Glomerular endothelial cell (primary cell): Measurements from ENCODE around the gene NLRP4. TPM values are rescaled to one million over a fixed set of nuclear protein-coding genes. Genes with fewer than 3 reads are reported as not detected.

Experiments
- DNase-seq: peaks from one replicate; pipeline ENCODE4 v3.0.0-alpha.2; 2011; ENCODE audit warnings: low read depth, low spot score; ENCODE audit errors: extremely low read depth
- total RNA-seq: library from RNA; depleted of rRNA; stranded (reverse); fragments of >200 nt; gene quantifications from 2 replicates; pipeline ENCODE4 v1.2.3, GENCODE V29; 2015

Gene NLRP4, protein sequence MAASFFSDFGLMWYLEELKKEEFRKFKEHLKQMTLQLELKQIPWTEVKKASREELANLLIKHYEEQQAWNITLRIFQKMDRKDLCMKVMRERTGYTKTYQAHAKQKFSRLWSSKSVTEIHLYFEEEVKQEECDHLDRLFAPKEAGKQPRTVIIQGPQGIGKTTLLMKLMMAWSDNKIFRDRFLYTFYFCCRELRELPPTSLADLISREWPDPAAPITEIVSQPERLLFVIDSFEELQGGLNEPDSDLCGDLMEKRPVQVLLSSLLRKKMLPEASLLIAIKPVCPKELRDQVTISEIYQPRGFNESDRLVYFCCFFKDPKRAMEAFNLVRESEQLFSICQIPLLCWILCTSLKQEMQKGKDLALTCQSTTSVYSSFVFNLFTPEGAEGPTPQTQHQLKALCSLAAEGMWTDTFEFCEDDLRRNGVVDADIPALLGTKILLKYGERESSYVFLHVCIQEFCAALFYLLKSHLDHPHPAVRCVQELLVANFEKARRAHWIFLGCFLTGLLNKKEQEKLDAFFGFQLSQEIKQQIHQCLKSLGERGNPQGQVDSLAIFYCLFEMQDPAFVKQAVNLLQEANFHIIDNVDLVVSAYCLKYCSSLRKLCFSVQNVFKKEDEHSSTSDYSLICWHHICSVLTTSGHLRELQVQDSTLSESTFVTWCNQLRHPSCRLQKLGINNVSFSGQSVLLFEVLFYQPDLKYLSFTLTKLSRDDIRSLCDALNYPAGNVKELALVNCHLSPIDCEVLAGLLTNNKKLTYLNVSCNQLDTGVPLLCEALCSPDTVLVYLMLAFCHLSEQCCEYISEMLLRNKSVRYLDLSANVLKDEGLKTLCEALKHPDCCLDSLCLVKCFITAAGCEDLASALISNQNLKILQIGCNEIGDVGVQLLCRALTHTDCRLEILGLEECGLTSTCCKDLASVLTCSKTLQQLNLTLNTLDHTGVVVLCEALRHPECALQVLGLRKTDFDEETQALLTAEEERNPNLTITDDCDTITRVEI
- not detected in 2 replicates for total RNA-seq

DNA sequence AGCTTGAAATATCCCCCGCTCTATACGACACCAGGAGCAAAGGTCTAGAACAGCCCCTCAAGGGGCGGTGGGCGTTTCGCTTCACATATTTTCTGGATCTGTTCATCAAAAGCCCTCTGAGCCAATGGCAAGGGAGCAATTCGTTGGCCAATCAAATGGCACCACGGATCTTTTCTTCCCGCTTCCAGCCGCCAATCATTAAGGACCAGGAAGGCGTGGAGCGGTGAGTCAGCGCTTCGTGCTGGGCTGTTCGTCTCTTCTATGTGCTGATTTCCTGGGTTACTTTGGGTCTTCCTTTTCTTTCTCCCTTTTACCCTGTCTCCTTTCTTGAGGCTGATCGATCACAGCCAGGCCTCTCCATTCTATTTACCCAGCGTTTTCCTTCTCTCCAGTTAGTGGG lies at the start of gene NLRP4:
NLRP4 (plus strand) TSS at position 201 of the 400 bp plus-strand sequence. CDS start 15,541 bp downstream, outside the sequence.
- DNase-seq = no peak

- DNase-seq = no peak
Observed at GRCh38 chr19:55795021-55795420, 41.3 kb upstream of the NLRP4 start.

DNA sequence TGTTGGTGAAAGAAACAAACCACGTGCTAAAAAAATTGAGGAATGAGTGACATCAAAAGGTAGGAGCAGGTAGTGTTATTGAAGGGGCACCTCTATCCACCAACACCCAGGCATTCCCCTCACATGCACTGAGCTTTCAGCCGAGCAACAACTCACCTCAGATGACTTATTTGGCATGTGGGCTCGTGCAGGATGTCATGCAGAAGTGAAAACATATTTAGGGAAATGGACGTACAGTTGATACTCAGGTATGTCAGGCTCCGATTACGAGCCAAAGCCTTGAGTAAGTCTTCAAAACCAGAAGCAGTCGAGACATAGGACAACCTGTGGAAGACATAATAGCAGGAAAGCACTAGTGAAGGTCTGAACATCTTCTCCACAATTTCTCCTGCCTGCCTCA lies 34.9 kb upstream of the NLRP4 start:
- DNase-seq = no peak

DNA sequence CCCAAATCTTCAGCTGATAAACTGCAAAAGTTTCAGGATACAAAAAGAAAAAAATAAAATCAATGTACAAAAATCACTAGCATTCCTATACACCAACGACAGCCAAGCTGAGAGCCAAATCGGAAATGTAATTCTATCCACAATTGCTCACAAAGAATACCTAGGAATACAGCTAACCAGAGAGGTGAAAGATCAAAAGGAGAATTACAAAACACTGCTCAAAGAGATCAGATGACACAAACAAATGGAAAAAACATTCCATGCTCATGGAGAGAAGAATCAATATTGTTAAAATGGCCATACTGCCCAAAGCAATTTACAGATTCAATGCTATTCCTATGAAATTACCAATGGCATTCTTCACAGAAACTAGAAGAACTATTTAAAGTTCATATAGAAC lies 34.1 kb upstream of the NLRP4 start:
- DNase-seq = no peak

DNA sequence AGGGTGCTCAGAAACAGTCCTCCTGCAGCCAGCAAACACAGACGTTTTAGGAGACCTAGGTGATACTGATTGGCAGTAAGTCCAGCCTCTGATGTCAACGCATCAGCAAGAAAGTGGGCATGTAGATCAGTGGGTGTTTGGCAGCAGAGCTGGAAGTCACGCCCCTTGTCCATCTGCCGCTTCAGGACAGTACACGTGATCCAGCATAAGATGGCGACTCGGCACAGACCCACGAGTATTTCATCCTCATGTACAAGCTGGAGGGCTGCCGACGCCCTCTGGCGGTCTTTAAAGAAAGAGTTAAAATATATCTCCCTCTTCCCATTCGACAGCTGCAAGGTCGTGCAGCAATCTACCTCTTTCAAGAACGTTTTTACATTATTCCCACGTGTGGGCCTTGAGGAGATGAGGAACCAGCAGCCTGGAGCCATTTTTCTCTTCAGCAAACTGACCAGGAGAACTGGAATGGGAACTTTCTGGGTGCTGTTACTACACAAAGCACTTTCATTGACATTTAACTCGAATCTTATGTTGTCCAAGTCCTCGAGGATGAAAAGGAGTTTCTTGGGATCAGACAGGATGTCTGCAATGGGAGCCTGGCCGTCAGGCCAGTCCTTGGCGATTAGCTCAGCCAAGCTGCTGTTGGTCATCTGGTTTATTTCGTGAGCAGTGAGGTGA lies 26.8 kb upstream of the NLRP4 start:
- no peak for DNase-seq

DNA sequence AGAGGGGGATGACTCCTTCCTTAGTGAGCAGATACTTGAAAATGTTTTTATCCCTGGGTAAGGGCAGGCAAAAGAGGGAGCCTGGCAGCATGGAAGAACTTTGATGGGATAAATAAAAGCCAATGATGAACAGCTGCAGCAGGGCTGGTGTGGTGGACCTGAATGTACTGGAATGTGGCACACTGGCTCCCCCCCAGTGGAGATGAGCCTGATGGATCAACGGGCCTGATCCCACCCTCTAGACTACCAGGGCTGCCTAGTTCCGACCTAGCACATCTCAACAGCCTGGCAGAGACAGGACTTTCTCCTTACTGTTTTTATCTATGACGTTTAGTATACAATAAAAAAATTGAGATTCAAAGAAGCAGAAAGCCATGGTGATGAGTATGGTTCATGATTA lies 25.0 kb upstream of the NLRP4 start:
- no peak for DNase-seq

- DNase-seq = no peak
Observed at GRCh38 chr19:55812449-55812848, 23.9 kb upstream of the NLRP4 start.

- DNase-seq = no peak
Observed at GRCh38 chr19:55813906-55814305, 22.4 kb upstream of the NLRP4 start.

DNA sequence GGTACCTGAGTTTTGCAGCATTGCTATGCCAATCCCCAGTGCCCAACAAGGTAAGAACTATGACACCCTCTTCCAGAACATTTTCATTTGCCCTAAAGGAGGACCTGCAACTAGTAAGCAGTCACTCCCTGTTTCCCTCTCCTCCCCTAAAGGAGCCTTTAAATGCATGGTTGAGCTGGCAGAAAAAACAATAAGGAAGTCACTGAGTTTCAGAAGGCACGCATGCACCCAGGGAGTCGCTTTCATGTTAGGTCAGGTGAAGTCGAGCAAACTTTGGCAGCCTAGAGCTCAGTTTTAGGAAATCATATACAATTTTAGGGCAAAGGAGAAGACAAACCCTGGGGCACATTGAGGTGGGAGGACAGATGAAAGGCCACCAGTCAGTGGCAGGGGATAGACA lies 16.3 kb upstream of the NLRP4 start:
- no peak for DNase-seq

DNA sequence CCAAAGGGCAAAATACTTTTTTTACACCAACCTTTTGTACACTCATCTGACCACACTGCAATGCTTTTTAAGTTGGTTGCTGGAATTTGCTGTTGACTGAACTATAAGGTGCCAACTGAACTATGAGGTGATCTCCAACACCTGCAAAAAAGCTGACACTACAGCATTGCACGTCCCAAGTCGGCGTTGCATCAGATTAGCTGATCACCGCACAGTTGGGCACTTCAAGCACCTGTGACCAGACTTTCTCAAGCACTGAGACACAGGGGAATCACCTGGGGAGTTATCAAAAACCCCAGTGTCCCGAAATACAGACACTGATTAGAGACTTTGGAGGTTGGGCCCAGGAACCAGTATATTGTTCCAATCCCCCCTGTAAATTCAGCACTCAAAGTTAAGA lies 5.7 kb upstream of the NLRP4 start:
- DNase-seq = no peak

GRCh38 chr19:55831846-55832245 lies 4.5 kb upstream of the NLRP4 start, which contains the start of gene NLRP11:
TSS of gene NLRP11 (minus strand) at chr19:55831999. CDS start at chr19:55818174, 13,825 bp downstream.
- no peak for DNase-seq

DNA sequence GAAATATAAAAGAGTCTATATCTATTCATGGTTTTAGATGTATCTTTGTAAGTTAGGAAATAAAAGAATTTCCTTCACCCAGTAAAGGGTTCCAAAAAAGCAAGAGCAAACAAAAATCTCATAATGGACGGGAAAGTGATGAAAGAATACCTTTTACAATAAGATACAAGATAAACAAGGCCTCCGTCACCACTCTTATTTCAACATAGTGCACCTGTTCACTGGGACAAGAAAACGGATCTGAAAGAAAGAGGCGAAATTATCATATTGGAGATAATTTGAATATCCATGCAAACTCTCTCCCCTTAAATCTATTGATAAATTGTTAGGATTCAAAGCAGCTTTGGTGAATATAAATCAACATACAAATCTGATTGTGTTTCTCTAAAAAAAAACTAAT lies 3.7 kb upstream of the NLRP4 start:
- no peak for DNase-seq

DNA sequence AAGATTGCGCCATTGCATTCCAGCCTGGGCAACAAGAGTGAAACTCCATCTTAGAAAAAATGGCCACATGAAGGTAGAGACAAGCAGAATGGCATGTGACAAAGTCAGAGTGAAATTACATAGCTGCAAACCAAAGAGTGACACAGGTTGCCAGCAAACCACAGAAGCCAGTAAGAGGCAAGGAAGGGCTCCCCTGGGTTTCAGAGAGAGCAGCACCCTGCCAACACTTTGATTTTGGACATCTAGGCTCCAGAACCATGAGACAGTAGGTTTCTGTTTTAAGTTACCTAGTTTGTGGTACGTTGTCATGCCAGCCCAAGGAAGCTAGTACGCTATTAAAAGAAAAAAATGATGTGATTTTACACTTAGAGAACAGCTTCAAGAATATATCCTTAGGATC lies 1.9 kb downstream of the NLRP4 start:
- no peak for DNase-seq

DNA sequence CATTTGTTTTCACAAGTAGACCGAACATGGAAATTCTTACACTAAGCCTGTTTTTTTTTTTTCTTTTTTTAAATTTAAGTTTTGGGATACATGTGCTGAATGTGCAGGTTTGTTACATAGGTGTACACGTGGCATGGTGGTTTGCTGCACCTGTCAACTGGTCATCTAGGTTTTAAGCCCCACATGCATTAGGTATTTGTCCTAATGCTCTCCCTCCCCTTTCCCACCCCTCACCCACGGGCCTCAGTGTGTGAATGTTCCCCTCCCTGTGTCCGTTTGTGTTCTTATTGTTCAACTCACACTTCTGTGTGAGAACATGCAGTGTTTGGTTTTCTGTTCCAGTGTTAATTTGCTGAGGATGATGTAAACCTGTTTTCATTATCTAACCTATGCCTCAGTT lies 2.6 kb downstream of the NLRP4 start:
- no peak for DNase-seq

- no peak for DNase-seq
Observed at GRCh38 chr19:55855160-55855559, 18.8 kb downstream of the NLRP4 start.

DNA sequence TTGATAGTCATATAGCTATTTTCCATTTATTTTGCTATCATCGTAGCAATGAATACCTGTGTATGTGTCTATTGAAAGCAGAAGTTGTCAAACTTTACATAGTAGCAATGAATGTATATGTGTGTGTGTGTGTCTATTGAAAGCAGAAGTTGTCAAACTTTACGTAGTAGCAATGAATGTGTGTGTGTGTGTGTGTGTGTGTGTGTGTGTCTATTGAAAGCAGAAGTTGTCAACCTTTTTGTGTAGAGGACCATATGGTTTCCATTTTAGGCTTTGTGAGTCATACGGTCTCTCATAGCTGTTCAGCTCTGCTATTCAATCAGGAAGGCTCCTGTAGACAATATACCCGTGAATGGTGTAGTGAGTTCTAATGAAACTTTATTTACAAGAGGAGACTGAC lies 20.8 kb downstream of the NLRP4 start:
- no peak for DNase-seq

DNA sequence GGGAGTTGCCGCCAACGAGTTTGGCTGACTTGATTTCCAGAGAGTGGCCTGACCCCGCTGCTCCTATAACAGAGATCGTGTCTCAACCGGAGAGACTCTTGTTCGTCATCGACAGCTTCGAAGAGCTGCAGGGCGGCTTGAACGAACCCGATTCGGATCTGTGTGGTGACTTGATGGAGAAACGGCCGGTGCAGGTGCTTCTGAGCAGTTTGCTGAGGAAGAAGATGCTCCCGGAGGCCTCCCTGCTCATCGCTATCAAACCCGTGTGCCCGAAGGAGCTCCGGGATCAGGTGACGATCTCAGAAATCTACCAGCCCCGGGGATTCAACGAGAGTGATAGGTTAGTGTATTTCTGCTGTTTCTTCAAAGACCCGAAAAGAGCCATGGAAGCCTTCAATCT lies 21.6 kb downstream of the NLRP4 start:
- no peak for DNase-seq

DNA sequence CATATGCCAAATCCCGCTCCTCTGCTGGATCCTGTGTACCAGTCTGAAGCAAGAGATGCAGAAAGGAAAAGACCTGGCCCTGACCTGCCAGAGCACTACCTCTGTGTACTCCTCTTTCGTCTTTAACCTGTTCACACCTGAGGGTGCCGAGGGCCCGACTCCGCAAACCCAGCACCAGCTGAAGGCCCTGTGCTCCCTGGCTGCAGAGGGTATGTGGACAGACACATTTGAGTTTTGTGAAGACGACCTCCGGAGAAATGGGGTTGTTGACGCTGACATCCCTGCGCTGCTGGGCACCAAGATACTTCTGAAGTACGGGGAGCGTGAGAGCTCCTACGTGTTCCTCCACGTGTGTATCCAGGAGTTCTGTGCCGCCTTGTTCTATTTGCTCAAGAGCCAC lies 22.1 kb downstream of the NLRP4 start:
- no peak for DNase-seq

DNA sequence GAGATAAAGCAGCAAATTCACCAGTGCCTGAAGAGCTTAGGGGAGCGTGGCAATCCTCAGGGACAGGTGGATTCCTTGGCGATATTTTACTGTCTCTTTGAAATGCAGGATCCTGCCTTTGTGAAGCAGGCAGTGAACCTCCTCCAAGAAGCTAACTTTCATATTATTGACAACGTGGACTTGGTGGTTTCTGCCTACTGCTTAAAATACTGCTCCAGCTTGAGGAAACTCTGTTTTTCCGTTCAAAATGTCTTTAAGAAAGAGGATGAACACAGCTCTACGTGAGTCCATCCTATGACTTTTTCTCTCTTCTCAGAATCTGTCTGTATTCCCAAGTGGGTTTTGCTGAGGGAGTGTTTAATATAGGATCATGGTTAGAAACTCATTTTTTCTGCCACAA lies 22.6 kb downstream of the NLRP4 start:
- DNase-seq = no peak

DNA sequence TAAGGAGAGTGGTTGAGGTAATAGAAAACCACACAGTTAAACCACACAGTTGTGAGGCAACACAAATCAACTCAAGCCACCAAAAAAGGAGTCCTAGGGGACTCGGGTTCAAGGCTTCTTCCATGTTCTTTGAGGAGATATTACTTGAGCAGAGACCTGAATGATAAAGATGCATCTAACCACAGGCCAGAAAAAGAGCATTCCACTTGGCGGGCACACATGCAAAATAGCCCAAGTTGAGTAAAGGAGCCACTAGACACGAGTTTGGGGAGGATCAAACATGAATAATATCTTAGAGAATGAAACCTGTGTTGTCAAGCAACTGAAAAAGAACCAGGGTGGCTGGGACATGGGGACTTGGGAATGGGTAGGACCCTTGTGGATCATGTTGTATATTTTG lies 30.2 kb downstream of the NLRP4 start:
- DNase-seq = no peak

GRCh38 chr19:55867101-55867500 lies 30.8 kb downstream of the NLRP4 start:
- no peak for DNase-seq
